NCI-H226 (cell line): ENCODE data around the gene MAZ.

Experiments
- DNase-seq: peaks from one replicate; pipeline ENCODE4 v3.0.0-alpha.2; 2015

MAZ gene

GRCh38 chr16:29858149-29858849, 52.0 kb downstream of the MAZ start:
- no peak for DNase-seq

- no peak for DNase-seq
These were observed 52.6 kb downstream of the MAZ start for GRCh38 chr16:29858974-29859373.

GRCh38 chr16:29860218-29860617, 53.9 kb downstream of the MAZ start:
- DNase-seq, result no peak
